GM12878 (cell line): ENCODE measurements around the gene LEMD3.

Experiments used
- MYB ChIP-seq: fragments of 150-350 bp; IDR thresholded peaks from 2 replicates; pipeline ENCODE4 v1.6.1; 2014; ENCODE audit warnings: mild to moderate bottlenecking, low read depth, low read length, borderline replicate concordance
- POLR2AphosphoS2 ChIP-seq: IDR thresholded peaks from 2 replicates; pipeline ENCODE4 v1.6.1; 2011; ENCODE audit warnings: low read depth, mild to moderate bottlenecking, low read length, improper control_type of control experiment, moderate library complexity
- SMC3 ChIP-seq: IDR thresholded peaks from 2 replicates; pipeline ENCODE4 v1.6.1; 2011; ENCODE audit warnings: low read length, improper control_type of control experiment, borderline replicate concordance
- TF ChIP-seq, protein P1 (sequence below), 3 experiments: IDR thresholded peaks in 2 of 3; conservative IDR thresholded peaks in 1 of 3; 2 replicates each; pipeline ENCODE4 v1.5.1; 2011; ENCODE audit warnings: low read depth in 3 of 3, low read length in 3 of 3, mild to moderate bottlenecking in 3 of 3, control low read depth in 2 of 3, moderate library complexity in 2 of 3, inconsistent platforms in 1 of 3, mixed read lengths in 1 of 3; ENCODE audit not compliant: control insufficient read depth in 2 of 3, insufficient read depth in 1 of 3; ENCODE audit errors: extremely low read depth in 1 of 3
- TF ChIP-seq, protein P2 (sequence below): IDR thresholded peaks from 2 replicates; pipeline ENCODE4 v1.6.1; 2011; ENCODE audit warnings: borderline replicate concordance, low read depth, mild to moderate bottlenecking, moderate library complexity, mixed read lengths, low read length; ENCODE audit not compliant: insufficient read depth; ENCODE audit errors: extremely low read length

DNA sequence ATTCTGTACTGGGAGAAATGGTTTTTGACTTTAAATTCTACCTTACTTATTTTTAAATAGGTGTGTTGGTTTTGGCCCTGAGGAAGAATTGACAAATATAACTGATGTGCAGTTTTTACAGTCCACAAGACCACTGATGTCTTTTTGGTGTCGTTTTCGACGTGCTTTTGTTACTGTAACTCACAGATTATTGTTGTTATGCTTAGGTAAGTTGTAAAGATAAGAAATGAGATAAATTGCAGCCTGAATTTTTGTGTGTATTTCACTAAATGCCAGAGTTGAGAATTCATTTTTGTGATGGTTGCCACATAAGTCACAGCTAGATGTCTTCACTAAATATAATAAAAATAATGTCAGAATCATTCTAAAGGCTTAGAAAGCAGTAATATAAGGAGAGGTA, 69.2 kb downstream of the LEMD3 start:
- TF ChIP-seq, protein P1, sequence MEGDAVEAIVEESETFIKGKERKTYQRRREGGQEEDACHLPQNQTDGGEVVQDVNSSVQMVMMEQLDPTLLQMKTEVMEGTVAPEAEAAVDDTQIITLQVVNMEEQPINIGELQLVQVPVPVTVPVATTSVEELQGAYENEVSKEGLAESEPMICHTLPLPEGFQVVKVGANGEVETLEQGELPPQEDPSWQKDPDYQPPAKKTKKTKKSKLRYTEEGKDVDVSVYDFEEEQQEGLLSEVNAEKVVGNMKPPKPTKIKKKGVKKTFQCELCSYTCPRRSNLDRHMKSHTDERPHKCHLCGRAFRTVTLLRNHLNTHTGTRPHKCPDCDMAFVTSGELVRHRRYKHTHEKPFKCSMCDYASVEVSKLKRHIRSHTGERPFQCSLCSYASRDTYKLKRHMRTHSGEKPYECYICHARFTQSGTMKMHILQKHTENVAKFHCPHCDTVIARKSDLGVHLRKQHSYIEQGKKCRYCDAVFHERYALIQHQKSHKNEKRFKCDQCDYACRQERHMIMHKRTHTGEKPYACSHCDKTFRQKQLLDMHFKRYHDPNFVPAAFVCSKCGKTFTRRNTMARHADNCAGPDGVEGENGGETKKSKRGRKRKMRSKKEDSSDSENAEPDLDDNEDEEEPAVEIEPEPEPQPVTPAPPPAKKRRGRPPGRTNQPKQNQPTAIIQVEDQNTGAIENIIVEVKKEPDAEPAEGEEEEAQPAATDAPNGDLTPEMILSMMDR (IDR thresholded peaks at IDR 0.05 in 2 of 3, conservative IDR thresholded peaks at IDR 0.05 in 1 of 3; ENCODE audit: control insufficient read depth in 2 of 3, extremely low read depth in 1 of 3, insufficient read depth in 1 of 3, low read depth in 3 of 3, low read length in 3 of 3) = no peak
- TF ChIP-seq, protein P2, sequence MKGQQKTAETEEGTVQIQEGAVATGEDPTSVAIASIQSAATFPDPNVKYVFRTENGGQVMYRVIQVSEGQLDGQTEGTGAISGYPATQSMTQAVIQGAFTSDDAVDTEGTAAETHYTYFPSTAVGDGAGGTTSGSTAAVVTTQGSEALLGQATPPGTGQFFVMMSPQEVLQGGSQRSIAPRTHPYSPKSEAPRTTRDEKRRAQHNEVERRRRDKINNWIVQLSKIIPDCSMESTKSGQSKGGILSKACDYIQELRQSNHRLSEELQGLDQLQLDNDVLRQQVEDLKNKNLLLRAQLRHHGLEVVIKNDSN = no peak
- no peak for TF ChIP-seq SMC3
- TF ChIP-seq MYB = no peak
- TF ChIP-seq POLR2AphosphoS2 = no peak
